GM19452 (cell line): ENCODE measurements around the gene ZKSCAN4.
A peak's percentile ranks its signal among the peaks of the same experiment; 100 is the strongest.

Source experiments
- ATAC-seq: cut with Tn5 transposase; IDR thresholded peaks from one replicate; pipeline ENCODE4 v1.9.1; 2021; ENCODE audit not compliant: unreplicated experiment

The ZKSCAN4 gene

DNA sequence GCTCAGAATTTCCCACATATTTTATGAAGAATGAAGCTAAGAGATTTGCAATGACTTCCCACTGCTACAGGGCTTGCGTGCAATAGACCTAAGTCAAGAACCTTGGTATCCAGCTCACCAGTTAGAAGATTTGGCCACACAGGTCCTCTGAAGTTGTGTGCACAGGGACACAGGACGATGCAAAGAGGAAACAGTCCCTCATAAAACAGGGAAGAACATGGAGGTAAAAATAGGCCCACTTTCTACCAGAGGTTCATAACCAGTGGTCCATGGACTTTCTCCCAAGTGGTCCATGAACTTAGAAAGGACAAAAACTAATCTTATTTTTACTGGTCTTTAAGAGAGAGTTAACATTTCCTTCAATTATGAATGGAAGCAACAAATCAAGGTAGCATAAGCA lies 1.3 kb downstream of the ZKSCAN4 start:
- ATAC-seq, result no peak

DNA sequence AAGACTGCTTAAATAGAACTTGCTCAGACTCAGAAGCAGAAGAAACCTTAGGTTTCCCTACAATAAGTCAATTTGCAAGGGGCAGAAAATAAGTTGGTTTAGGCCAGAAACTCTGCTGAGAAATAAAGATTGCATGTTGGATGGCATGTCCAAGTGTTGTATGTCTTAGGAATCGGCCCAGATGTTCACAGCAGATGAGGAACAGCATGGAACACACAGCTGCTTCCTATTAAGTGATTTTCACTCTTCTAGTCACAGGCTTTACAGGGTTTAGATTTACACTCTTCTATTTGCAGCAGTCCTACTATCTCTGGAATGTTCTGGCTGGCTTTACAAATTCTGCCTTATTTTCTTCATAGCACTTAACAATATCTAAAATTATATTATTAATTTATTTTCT lies 3.2 kb downstream of the ZKSCAN4 start:
- ATAC-seq, result no peak

DNA sequence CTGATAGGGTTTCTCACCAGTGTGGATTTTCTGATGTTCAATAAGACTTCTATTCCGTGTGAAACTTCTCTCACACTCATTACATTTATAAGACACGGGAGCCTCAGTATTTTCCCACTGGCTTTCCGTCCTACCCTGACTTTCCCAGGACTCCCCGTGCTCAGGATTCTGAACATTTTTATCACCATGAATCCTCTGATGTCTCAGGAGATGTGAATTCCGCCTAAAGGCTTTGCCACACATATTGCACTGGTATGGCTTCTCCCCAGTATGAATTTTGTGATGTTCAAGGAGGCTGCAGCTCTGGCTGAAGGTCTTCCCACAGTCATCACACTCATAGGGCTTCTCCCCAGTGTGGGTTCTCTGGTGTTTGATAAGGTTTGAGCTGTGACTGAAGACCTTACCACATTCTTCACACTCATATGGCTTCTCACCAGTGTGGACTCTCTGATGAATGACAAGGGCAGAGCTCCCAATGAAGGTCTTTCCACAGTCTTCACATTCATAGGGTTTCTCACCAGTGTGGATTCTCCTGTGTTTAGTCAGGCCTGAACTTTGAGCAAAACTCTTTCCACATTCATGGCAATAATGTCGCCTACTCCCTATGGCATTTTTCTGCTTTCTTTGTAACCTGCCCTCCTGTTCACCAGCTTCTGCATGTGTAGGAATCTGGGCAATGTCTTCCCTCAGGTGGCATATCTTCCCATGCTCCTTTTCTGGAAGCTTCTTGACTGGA lies 6.7 kb downstream of the ZKSCAN4 start:
- ATAC-seq, result no peak

DNA sequence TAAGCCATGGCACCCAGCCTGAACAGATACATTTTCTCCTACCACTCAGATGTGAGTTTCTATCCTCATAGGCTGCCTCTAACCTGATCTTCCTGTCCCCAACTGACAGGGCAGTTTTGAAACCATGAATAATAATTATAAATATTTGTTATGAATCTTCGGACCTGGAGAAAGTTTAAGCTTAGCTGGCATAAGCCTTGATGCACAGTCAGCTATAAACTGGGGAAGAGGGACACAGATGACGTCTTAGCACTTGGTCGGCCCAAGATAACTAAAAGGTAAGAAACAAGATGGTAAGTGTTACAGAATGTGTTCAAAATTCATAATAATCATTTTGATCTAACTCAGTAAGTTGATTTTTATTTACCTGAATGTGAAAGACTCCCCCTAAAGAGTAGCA lies 8.1 kb downstream of the ZKSCAN4 start:
- ATAC-seq, result no peak

DNA sequence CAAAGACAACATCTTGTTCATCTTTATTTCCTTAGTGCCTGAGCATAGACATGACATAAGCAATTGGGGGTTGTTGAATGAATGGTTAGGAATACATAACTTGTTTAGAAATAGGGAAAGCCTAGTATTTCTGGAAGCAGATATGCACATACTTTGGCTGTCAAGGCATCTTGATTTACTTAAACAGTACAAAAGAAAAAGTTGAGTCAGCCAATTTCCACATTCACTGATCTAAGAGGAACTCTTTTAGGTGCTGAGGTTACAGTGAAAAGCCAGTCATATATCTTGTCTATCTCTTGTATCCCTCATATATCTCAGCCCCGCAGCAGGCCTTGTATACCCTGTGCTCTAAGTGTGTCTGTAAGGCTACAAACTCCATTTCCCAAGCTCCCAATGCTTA lies 11.6 kb downstream of the ZKSCAN4 start:
- no peak for ATAC-seq

DNA sequence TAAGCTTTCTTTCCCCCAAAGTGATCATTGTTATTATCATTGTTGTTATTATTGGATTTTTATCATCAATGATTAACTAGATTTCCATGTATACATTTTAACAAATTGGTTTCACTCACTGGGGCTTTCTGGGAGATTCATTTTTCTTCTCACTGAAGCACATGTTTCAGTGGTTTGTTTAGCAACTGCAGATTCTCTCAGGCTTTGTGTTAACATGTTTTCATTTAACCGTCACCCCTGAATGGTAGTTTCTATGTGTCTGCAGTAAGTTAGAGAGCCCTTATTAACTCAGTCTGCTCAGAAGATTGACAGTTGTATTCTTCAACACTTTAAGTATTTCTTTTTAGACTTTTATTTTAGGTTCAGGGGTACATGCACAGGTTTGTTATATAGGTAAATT lies 12.4 kb downstream of the ZKSCAN4 start:
- peak; percentile 60 for ATAC-seq

DNA sequence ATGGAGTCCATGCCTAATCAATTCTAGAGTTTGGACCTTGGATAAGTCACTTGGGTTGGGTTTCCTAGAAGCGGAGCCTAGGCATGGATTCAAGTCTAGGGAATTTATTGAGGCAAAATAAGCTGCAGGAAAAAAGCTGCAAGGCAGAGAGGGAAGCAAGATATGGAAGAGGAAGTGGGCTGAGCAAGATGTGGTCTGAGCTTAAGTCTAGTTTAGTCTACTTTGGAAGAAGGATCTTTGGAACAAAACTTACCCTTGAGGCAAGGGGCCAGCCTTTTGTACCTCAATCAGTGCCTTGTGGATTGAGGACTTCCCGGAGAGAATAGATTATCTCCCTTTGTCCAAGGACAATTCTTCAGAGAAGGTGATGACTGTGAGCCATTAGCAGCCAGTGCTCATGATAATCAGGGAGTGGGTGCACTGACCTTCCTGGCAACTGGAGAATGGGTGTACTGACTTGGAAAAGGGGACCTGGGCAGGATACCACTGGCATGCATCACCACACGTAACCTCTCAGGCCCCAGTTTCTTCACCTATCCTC lies 16.1 kb downstream of the ZKSCAN4 start:
- ATAC-seq, result no peak

DNA sequence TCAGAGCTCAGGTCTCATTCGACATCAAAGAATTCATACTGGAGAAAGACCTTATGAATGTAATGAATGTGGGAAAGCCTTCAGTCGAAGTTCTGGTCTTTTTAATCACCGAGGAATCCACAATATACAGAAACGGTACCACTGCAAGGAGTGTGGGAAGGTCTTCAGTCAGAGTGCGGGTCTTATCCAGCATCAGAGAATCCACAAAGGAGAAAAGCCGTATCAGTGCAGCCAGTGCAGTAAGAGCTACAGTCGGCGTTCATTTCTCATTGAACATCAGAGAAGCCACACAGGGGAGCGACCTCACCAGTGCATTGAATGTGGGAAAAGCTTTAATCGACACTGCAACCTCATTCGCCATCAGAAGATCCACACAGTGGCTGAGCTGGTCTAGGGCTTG lies 19.3 kb downstream of the ZKSCAN4 start:
- ATAC-seq, result no peak

DNA sequence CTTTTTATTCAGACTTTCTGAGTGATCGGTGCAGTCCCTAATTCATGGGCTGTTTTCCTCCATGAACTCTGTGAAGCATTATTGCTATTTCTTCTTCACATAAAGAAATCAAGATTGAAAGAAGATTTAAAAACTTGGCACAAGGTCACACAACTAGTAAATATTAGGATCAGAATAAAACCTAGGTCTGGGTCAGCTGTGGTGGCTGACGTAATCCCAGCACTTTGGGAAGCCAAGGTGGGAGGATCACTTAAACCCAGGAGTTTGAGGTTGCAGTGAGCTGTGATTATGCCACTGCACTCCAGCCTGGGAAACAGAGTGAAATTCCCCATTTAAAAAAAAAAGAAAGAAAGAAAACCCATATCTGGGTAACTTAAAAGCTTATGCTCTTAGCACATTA lies 25.6 kb downstream of the ZKSCAN4 start:
- ATAC-seq, result no peak

DNA sequence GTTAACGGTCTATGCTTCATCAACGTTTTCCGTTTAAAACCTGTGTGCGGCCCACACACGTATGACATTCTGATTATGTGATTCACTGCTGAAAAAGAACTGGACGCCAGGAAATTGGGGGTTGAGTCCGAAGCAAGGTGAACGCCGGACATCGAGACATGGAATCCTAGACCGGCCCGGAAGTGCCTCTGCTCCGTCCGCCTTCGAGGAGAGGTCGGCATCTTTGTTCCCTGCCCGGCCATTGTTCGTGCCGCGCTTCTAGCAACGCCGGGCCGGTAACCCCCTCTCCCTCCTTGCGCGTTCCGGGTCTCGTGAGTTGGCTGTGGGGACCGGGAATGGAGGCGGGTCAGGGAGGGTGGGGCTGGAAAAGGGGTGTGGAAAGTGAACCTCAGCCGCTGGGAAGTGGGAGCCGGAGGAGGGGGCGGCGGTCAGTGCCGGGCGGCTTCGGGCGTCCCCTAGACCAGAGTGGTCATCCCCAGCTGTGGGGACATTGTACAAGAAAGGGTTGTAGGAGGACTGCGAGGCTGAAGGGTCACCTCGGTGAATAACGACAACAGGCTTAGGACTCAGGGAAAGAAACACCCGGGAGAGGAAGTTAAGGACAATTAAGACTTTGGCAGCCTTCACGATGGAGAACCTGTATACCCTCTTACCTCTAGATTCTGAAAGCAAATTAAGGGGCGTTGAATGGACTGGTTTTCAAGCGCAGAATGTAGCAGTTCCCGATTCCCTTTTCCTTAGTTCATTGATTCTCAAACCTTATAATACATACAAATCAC lies 26.8 kb downstream of the ZKSCAN4 start, which contains the start of gene ZSCAN9:
TSS of gene ZSCAN9 (plus strand) at position 220 of the 779 bp plus-strand sequence. CDS start 1,810 bp downstream, outside the sequence.
- peak; percentile 86 for ATAC-seq

DNA sequence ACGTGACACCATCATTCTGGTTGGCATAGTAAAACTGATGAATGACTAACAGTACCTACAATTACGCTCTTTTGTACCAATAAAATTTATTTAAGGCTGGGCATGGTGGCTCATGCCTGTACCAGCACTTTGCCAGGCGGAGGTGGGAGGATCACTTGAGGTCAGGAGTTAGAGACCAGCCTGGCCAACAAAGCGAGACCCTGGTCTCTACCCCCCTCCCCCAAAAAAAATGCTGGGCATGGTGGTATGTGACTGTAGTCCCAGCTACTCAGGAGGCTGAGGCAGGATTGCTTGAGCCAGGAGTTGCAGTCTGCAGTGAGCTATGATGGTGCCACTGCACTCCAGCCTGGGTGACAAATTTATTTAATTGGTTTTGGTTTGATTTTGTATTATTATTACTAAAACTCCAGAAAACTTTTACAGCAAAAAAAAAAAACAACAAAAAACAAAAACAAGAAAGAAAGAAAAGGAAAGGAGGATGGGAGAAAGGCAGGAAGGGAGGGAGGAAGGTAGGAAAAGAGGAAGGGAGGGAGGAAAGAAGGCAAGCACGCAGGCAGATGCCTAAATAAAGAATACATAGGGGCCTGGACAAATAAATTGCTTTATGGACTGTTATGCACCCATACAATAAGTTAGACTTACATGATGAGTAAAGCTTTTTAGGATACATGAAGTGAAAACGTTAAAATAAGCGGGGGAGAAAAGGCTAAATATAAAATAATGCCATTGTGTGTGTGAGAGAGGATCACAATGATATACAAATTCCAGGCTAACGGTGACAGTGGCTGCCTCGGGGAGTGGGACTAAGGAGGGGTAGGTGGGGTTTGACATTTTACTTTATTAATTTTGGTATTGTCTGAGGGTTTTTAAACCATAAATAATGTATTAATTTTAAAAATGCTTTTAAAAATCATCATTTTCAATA lies 27.7 kb downstream of the ZKSCAN4 start:
- no peak for ATAC-seq

DNA sequence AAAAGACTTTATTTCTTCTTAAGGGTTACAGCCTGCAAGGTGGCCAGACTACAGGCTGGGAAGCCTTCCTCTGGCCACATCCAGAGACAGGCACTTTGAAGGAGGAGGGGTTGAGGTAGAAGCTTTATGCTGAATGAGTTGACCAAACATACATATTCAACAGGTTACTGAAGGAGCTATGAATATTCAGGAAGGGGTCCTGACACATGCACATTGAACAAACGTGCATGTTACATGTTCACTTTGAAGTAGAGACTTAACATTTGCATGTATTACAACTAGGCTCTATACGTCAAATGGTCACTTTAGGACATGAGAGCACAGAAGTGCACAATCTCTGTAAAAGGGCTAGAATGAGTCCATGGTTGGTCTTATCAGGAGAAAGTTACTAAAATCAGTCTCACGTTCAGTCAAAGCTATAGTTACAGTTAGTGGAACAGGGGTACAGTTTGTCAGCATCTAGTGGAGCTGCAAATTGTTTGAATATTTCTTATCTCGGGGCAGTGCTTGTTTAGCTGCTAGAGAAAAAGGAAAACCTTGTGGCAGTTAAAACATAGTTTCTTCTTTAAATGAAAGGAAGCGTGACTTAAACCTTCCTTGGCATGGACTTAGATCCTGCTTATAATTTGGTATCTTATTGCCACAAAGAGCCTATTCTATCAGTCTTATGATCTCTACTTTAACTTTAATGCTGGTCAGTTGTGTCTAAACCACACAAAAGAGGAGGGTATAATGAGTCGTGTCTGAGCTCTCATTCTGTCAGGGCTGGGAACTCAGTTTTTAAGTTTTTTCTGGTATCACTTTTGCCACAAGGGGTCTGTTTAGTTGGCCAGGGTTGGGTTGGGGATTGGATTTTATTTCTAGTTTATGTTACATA lies 31.6 kb downstream of the ZKSCAN4 start:
- no peak for ATAC-seq

DNA sequence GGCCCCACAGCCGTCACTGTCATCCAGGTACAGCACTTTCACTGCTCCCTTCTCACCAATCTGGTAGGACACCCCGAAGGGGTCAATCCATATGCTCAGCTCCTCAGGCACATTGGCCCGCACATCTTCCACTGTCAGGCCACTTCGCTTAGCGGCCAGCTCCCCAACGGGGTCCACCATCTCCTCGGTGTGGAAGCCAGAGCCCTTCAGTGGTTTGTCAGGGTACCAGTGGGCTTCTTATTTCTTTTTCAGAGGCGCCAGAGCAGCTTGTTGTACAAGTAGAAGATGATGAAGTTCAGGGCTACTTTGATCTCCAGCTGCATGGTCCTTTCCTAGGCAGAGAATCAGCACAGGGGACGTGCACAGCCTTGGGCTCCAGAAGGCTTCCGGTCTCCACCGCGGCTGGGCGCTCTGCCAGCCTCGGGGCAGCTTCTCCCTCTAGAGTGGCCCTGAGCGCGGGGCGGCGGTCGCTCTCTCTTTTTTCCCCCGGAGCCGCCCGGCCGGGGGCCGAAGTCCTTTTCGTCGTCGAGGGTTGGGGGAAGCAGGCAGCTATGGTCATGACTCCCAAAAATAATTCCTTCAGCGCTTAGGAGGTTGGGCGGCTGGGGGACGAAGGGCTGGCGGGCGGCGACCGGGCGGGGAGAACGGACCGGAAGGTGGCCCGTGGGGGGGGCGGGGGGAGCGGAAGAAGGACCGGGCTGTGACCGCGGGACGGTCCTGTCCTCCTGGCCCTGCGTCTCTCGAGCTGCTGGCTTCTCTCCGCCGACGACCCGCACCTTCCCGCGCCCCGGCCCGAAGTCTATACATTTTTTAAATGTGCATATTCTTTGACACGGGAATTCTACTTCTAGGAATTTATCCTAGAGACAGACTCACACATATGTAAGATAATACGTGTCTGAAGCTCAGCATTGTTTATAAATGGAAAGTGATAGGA lies 33.5 kb downstream of the ZKSCAN4 start:
- peak; percentile 49 for ATAC-seq

DNA sequence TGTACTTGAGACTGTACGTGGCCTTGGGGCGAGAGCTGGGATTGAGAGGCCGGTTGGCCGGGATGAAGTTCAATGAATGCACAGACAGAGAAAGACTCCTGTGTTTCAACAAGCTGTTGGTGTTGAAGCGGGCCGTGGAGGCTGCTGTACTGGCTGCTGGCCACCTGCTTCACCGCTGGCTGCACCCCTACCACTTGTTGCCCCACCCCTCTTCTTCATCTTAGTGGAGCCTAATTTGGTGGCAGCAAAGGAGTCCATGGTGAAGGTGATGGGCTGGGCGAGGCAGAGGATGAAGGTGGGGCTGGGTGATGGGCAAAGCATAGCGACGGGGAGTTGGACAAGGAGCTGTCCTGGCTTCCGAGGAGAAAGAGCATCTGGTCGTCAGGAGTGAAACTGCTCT lies 34.2 kb downstream of the ZKSCAN4 start:
- no peak for ATAC-seq

DNA sequence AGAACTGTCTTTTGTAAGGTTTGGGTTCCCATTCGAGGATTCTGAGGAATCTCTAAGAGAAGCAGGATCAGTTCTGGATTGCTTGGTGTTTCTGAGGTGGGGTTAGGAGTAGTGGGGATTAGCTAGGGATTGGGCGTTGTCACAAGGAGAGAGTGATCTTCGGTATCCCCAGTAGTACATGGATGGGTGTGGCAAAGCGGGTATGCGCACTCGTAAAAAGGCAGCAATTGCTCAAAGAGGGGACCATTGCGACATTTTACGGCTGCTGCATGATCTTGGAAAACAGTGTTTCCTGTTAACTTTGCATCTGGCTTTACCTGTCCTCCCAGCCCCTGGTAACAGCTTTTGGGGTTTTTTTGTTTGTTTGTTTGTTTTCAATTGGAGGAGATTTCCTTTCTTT lies 36.6 kb downstream of the ZKSCAN4 start:
- no peak for ATAC-seq

DNA sequence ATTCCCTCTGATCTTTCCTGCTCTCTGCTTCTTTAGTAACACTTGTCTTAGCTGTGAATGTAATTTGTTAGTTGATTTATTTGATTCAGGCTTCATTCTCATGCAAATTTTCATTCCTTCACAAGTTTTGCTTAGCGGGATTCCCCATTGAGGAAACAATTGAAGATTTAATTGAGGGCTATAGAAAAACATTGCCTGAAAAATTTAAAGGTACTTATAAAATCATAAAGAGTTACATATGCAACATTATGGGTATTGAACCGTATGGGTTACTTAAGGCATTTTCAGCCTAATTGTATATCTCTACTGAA lies 38.9 kb downstream of the ZKSCAN4 start:
- no peak for ATAC-seq

DNA sequence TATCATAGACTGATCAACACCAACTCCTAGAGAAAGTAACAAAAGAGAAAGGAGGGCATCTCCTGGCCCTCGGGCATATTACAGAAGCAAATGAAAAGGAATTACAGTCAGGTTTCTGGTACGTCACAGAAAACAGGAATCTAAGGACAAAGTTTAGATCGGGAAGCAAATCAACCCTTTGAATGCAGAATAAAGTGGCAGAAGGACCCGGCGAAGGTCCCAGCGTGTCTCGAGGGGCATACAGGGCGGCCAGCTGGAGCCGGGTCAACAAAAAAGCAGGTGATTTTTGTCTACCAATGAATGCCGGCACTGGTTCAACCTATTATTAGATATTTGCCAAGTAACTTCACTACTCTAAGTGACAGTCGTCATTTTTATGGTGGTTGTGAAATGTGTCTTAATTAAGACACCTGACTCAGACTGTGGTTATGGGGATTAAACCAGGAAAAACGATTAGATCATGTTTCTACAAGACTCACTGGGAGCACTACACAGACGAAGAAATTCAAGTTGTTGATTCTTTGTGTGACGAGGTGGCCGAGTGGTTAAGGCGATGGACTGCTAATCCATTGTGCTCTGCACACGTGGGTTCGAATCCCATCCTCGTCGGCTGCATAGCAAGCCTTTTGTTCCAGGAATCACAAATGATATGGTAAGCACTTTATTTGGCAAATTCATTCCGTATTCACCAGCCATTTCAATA lies 39.4 kb downstream of the ZKSCAN4 start:
- ATAC-seq, result peak; percentile 58

DNA sequence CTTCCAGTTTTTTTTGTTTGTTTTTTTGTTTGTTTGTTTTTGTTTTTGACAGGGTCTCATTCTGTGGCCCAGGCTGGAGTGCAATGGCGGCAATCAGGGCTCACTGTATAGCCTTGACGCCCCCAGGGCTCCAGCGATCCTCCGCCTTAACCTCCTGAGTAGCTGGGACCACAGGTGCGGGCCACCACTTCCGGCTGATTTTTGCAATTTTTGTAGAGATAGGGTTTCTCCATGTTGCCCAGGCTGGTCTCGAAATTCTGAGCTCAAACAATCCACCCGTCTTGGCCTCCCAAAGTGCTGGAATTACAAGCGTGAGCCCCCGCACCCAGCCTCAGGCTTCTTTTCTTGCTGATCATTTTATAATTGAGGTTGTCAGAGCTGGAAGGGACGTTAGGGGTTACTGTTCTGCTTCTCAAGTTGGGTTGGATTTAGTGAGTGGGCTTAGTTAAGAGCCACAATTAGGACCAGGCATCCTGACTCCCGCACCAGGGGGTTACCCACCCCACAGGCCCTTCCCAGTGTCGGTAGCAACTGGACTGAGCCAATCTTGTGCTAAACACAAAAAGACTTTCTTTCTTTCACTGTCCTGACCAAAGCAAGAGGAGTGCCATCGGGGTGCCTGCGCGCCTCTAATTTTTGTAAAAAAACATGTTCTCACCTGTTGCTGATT lies 40.1 kb downstream of the ZKSCAN4 start:
- peak; percentile 24 for ATAC-seq
